Loucy (cell line): ENCODE results near the gene SMOC1.

Source experiments
- H2AFZ ChIP-seq: fragments of 200-600 bp; sonication (generic); 2 replicates; pipeline ENCODE4 v1.6.0; 2016; ENCODE audit warnings: antibody characterized with exemption, mild to moderate bottlenecking, low read length, moderate library complexity
- H3F3A ChIP-seq: fragments of 200-600 bp; 2 replicates; pipeline ENCODE4 v1.6.0; 2016; ENCODE audit warnings: antibody characterized with exemption, low read depth, mild to moderate bottlenecking
- H3K27me3 ChIP-seq: fragments of 200-600 bp; sonication (generic); 2 replicates; pipeline ENCODE4 v1.6.1; 2014; ENCODE audit warnings: low read length, mild to moderate bottlenecking; ENCODE audit not compliant: insufficient read depth, poor library complexity, severe bottlenecking
- H3K36me3 ChIP-seq: fragments of 200-600 bp; sonication (generic); 2 replicates; pipeline ENCODE4 v1.6.1; 2016; ENCODE audit warnings: low read length; ENCODE audit not compliant: insufficient read depth
- H3K4me1 ChIP-seq: fragments of 200-600 bp; sonication (generic); 2 replicates; pipeline ENCODE4 v1.5.1; 2014; ENCODE audit warnings: low read length, mild to moderate bottlenecking; ENCODE audit not compliant: insufficient read depth, poor library complexity, severe bottlenecking
- H3K4me2 ChIP-seq: fragments of 200-600 bp; sonication (generic); 2 replicates; pipeline ENCODE4 v1.6.0; 2014; ENCODE audit warnings: antibody characterized with exemption, low read length, low read depth, mild to moderate bottlenecking; ENCODE audit not compliant: poor library complexity, severe bottlenecking
- H3K4me3 ChIP-seq: fragments of 200-600 bp; sonication (generic); 2 replicates; pipeline ENCODE4 v1.5.1; 2014; ENCODE audit warnings: low read length, mild to moderate bottlenecking, mixed read lengths; ENCODE audit not compliant: poor library complexity, severe bottlenecking
- H3K79me2 ChIP-seq: fragments of 200-600 bp; sonication (generic); 2 replicates; pipeline ENCODE4 v1.6.1; 2014; ENCODE audit warnings: low read length; ENCODE audit not compliant: insufficient read depth
- H3K9ac ChIP-seq: fragments of 200-600 bp; sonication (generic); 2 replicates; pipeline ENCODE4 v1.6.0; 2014; ENCODE audit warnings: mild to moderate bottlenecking, low read depth, low read length, moderate library complexity; ENCODE audit not compliant: poor library complexity, severe bottlenecking
- H3K9me2 ChIP-seq: fragments of 200-600 bp; sonication (generic); replicated peaks from 2 replicates; pipeline ENCODE4 v1.6.1; 2016; ENCODE audit warnings: low read depth, low read length, mixed read lengths
- H3K9me3 ChIP-seq: fragments of 200-600 bp; sonication (generic); 2 replicates; pipeline ENCODE4 v1.6.1; 2014; ENCODE audit warnings: mild to moderate bottlenecking, antibody characterized with exemption, low read length, low read depth; ENCODE audit not compliant: insufficient read depth
- H4K20me1 ChIP-seq: fragments of 200-600 bp; sonication (generic); 2 replicates; pipeline ENCODE4 v1.6.0; 2014; ENCODE audit warnings: antibody characterized with exemption, low read length, mild to moderate bottlenecking; ENCODE audit not compliant: insufficient read depth, poor library complexity, severe bottlenecking
- CTCF ChIP-seq: fragments of 200-600 bp; sonication (generic); conservative IDR thresholded peaks from 2 replicates; pipeline ENCODE4 v1.5.1; 2014; ENCODE audit warnings: mild to moderate bottlenecking, antibody characterized with exemption, low read length
- EZH2phosphoT487 ChIP-seq: fragments of 200-600 bp; IDR thresholded peaks from 2 replicates; pipeline ENCODE4 v1.6.1; 2018; ENCODE audit warnings: antibody characterized with exemption, mild to moderate bottlenecking, moderate library complexity, borderline replicate concordance

Gene SMOC1

GRCh38 chr14:69913686-69914085, 34.5 kb downstream of the SMOC1 start:
- no peaks in the 10 kb centered on the region for H3K9me3 ChIP-seq
- no peaks in the 10 kb centered on the region for H4K20me1 ChIP-seq
- no peaks in the 10 kb centered on the region for H3K27me3 ChIP-seq
- no peak overlapping the region for H2AFZ ChIP-seq
- no peaks in the 10 kb centered on the region for H3K36me3 ChIP-seq
- no peak for TF ChIP-seq EZH2phosphoT487
- no peaks in the 10 kb centered on the region for H3K9me2 ChIP-seq
- no peaks in the 10 kb centered on the region for H3K4me1 ChIP-seq
- no peak overlapping the region for H3K9ac ChIP-seq
- no peaks in the 10 kb centered on the region for H3F3A ChIP-seq
- no peak overlapping the region for H3K4me3 ChIP-seq
- no peaks in the 10 kb centered on the region for H3K79me2 ChIP-seq
- no peak overlapping the region for H3K4me2 ChIP-seq

- Histone ChIP-seq H3K79me2 (no peaks in the 10 kb centered on the region), H3K27me3 (no peaks in the 10 kb centered on the region), H3F3A (no peaks in the 10 kb centered on the region), H2AFZ (no peak overlapping the region), H3K4me3 (no peak overlapping the region), H3K9me3 (no peaks in the 10 kb centered on the region), H3K4me2 (no peak overlapping the region), H3K9me2 (no peaks in the 10 kb centered on the region), H3K36me3 (no peaks in the 10 kb centered on the region), H3K4me1 (no peaks in the 10 kb centered on the region), H4K20me1 (no peaks in the 10 kb centered on the region), H3K9ac (no peak overlapping the region)
- TF ChIP-seq EZH2phosphoT487 (no peak), CTCF (no peak)
These were observed 37.2 kb downstream of the SMOC1 start for GRCh38 chr14:69916396-69916795.

- no peaks in the 10 kb centered on the region for H3K27me3 ChIP-seq
- no peaks in the 10 kb centered on the region for H3K9me2 ChIP-seq
- no peak overlapping the region for H2AFZ ChIP-seq
- no peak overlapping the region for H3K9ac ChIP-seq
- TF ChIP-seq CTCF (no peak), EZH2phosphoT487 (no peak)
- H3K9me3 ChIP-seq, result no peaks in the 10 kb centered on the region
- no peaks in the 10 kb centered on the region for H3K79me2 ChIP-seq
- H4K20me1 ChIP-seq, result no peaks in the 10 kb centered on the region
- no peaks in the 10 kb centered on the region for H3K4me1 ChIP-seq
- H3K4me3 ChIP-seq, result no peak overlapping the region
- no peaks in the 10 kb centered on the region for H3F3A ChIP-seq
- H3K4me2 ChIP-seq, result no peak overlapping the region
- no peaks in the 10 kb centered on the region for H3K36me3 ChIP-seq
These were observed 38.1 kb downstream of the SMOC1 start for GRCh38 chr14:69917287-69917686.

GRCh38 chr14:69919815-69920214, 40.6 kb downstream of the SMOC1 start:
- Histone ChIP-seq H3K9me2 (no peaks in the 10 kb centered on the region), H2AFZ (no peak overlapping the region), H3K9me3 (no peaks in the 10 kb centered on the region), H3K9ac (no peak overlapping the region), H3K4me2 (no peak overlapping the region), H4K20me1 (no peaks in the 10 kb centered on the region), H3K79me2 (no peaks in the 10 kb centered on the region), H3K36me3 (no peaks in the 10 kb centered on the region), H3K4me3 (no peak overlapping the region), H3K27me3 (no peaks in the 10 kb centered on the region), H3K4me1 (no peaks in the 10 kb centered on the region), H3F3A (no peaks in the 10 kb centered on the region)
- no peak for TF ChIP-seq CTCF
- TF ChIP-seq EZH2phosphoT487, result no peak
